ENCODE results near the gene CEND1. TPM values are rescaled to one million over a fixed set of nuclear protein-coding genes. Genes with fewer than 3 reads are reported as not detected.

Gene CEND1
- polyA plus RNA-seq, 1 of the 3 experiments (the other 2 are of a cell fraction) = 3.6 TPM

DNA sequence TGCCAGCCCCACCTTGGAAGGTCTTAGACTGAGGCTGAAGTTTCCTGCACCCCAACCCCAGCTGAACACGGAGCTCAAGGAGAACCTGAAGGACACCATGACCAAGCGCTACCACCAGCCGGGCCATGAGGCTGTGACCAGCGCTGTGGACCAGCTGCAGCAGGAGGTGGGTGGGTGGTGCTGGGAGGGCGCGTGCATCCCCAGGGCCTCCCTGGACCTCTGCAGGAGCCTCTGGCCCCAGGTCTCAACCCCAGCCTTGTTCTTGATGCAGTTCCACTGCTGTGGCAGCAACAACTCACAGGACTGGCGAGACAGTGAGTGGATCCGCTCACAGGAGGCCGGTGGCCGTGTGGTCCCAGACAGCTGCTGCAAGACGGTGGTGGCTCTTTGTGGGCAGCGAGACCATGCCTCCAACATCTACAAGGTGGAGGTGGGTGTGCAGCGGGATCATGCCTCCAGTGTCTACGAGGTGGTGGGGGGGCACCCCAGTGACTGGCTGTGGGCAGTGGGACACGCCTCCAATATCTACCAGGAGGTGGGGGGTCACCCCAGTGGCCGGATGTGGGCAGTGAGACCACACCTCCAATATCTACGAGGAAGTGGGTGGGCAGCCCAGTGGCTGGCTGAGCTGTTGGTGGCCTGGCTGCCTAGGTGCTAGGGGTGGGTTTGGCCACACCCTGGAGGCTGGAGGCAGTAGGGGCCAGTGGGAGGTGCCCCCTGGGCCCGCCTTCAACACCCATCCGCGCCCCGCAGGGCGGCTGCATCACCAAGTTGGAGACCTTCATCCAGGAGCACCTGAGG lies 47.5 kb upstream of the CEND1 start:
- 0 out of 4 replicates have a peak overlapping the region, but pooled peaks of 1 of the 2 experiments have one; percentile 32 for H3K27ac ChIP-seq (ENCODE audit: low read depth in 2 of 2, low read length in 1 of 2)
- peaks cover 3 to 29% of the 10 kb centered on the region in 2 experiments; a peak in 2 of 4 replicates for H3K4me1 ChIP-seq (ENCODE audit: control insufficient read depth in 1 of 2, insufficient read depth in 2 of 2, low read depth in 1 of 2, low read length in 1 of 2)
- 81% methylated on average over 11 of the region's 22 CpGs for WGBS (ENCODE audit: low lambda C conversion rate)
- H2AFZ ChIP-seq (ENCODE audit: low read depth) = no peak overlapping the region
- H3K9me3 ChIP-seq = no peaks in the 10 kb centered on the region
- ChIA-PET POLR2A (interaction anchor here (0.9 kb wide), 1 partner anchor 18 kb away, joined by 3 read pairs; the partner anchor contains the start of gene PNPLA2), CTCF (interaction anchor here (3.8 kb wide), 1 partner anchor 10 kb away, joined by 21 read pairs; no protein-coding TSS in a partner anchor)
- H3K36me3 ChIP-seq (replicated peaks in 1 of 2; ENCODE audit: control insufficient read depth in 1 of 2, insufficient read depth in 2 of 2, low read length in 1 of 2) = peaks cover 24 to 45% of the 10 kb centered on the region in 2 experiments
- TF ChIP-seq, protein P1, sequence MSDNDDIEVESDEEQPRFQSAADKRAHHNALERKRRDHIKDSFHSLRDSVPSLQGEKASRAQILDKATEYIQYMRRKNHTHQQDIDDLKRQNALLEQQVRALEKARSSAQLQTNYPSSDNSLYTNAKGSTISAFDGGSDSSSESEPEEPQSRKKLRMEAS (IDR thresholded peaks at IDR 0.05; ENCODE audit: low read depth) = no peak
- 0 out of 2 replicates have a peak, but pooled peaks have one; percentile 8 for TF ChIP-seq JUND (IDR thresholded peaks at IDR 0.05)
- H3K9me2 ChIP-seq = no peaks in the 10 kb centered on the region
- peaks cover 50% of the 10 kb centered on the region for H3F3A ChIP-seq (replicated peaks; ENCODE audit: insufficient read depth)
- H3K79me2 ChIP-seq (ENCODE audit: insufficient read depth) = peaks cover 87% of the 10 kb centered on the region
- peak overlapping the region; percentile 28; the same call in 1 of the 2 replicates for H3K4me2 ChIP-seq
- no peak overlapping the region for H3K9ac ChIP-seq
- no peak overlapping the region for H3K4me3 ChIP-seq (ENCODE audit: low read depth in 2 of 2, low read length in 1 of 2)
- no peaks in the 10 kb centered on the region for H3K27me3 ChIP-seq (ENCODE audit: insufficient read depth)
- DNase-seq = no peak
- peaks cover 69% of the 10 kb centered on the region for H4K20me1 ChIP-seq (ENCODE audit: insufficient read depth)

DNA sequence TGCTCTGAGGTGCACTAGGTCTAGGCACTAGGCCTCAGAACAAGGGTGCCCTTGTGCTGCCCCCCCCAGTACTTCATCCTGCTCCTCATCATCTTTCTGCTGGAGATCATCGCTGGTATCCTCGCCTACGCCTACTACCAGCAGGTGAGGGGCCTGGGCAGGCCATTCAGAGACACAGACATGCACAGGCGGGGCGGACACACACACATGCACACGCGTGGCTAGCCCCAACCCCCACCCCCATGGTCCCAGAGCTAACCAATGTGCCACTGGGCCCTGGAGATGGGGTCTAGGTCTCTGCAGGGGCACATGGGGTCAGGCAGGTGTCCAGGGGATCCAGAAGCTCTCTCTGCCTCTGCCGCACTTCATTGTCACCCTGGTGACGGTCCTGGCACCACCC lies 46.8 kb upstream of the CEND1 start:
- Histone ChIP-seq H3K9ac (no peak overlapping the region), H4K20me1 (ENCODE audit: insufficient read depth) (peaks cover 63% of the 10 kb centered on the region), H3K4me2 (peak overlapping the region; percentile 28; the same call in 1 of the 2 replicates), H3K79me2 (ENCODE audit: insufficient read depth) (peaks cover 87% of the 10 kb centered on the region), H3K9me3 (no peaks in the 10 kb centered on the region), H3K27ac (ENCODE audit: low read depth in 2 of 2, low read length in 1 of 2) (peak overlapping the region in 1 of 2 experiments; percentile 32; a peak in 2 of 4 replicates), H3K4me3 (ENCODE audit: low read depth in 2 of 2, low read length in 1 of 2) (no peak overlapping the region), H3K4me1 (ENCODE audit: control insufficient read depth in 1 of 2, insufficient read depth in 2 of 2, low read depth in 1 of 2, low read length in 1 of 2) (peaks cover 6 to 36% of the 10 kb centered on the region in 2 experiments; a peak in 3 of 4 replicates), H3K36me3 (replicated peaks in 1 of 2; ENCODE audit: control insufficient read depth in 1 of 2, insufficient read depth in 2 of 2, low read length in 1 of 2) (peaks cover 22 to 45% of the 10 kb centered on the region in 2 experiments), H3K9me2 (no peaks in the 10 kb centered on the region), H3K27me3 (ENCODE audit: insufficient read depth) (no peaks in the 10 kb centered on the region), H3F3A (replicated peaks; ENCODE audit: insufficient read depth) (peaks cover 50% of the 10 kb centered on the region), H2AFZ (ENCODE audit: low read depth) (no peak overlapping the region)
- ChIA-PET POLR2A (no interaction called here), CTCF (interaction anchor here (3.8 kb wide), 1 partner anchor 11 kb away, joined by 21 read pairs; no protein-coding TSS in a partner anchor)
- no peak for DNase-seq
- 95% methylated on average over 4 of the region's 9 CpGs for WGBS (ENCODE audit: low lambda C conversion rate)
- TF ChIP-seq SIN3A (IDR thresholded peaks at IDR 0.05; ENCODE audit: borderline replicate concordance, low read depth, low read length) = no peak
- no peak for TF ChIP-seq ELF1 (IDR thresholded peaks at IDR 0.05)
- no peak for TF ChIP-seq MEF2A (IDR thresholded peaks at IDR 0.05; ENCODE audit: borderline replicate concordance, low read depth)
- TF ChIP-seq EZH2phosphoT487 (IDR thresholded peaks at IDR 0.05; ENCODE audit: borderline replicate concordance, low read depth) = no peak
- TF ChIP-seq NRF1 (IDR thresholded peaks at IDR 0.05; ENCODE audit: low read depth, low read length) = no peak
- no peak for TF ChIP-seq JUND (IDR thresholded peaks at IDR 0.05)
- TF ChIP-seq FOXM1 (IDR thresholded peaks at IDR 0.05; ENCODE audit: low read depth) = no peak
- TF ChIP-seq, protein P2, sequence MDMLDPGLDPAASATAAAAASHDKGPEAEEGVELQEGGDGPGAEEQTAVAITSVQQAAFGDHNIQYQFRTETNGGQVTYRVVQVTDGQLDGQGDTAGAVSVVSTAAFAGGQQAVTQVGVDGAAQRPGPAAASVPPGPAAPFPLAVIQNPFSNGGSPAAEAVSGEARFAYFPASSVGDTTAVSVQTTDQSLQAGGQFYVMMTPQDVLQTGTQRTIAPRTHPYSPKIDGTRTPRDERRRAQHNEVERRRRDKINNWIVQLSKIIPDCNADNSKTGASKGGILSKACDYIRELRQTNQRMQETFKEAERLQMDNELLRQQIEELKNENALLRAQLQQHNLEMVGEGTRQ (IDR thresholded peaks at IDR 0.05; ENCODE audit: borderline replicate concordance, low read depth, low read length) = no peak
- no peak for TF ChIP-seq RAD21 (IDR thresholded peaks at IDR 0.05; ENCODE audit: low read length)
- no peak for TF ChIP-seq POLR2AphosphoS5 (IDR thresholded peaks at IDR 0.05; ENCODE audit: low read depth, low read length)
- no peak for TF ChIP-seq FOSL2 (IDR thresholded peaks at IDR 0.05; ENCODE audit: borderline replicate concordance, low read depth)
- TF ChIP-seq EP300 (IDR thresholded peaks at IDR 0.05; ENCODE audit: borderline replicate concordance in 1 of 2, low read depth in 1 of 2, low read length in 1 of 2) = no peak
